Lower lobe of right lung (tissue), 2 donors: Measurements from ENCODE around the gene LECT2. TPM values are rescaled to one million over a fixed set of nuclear protein-coding genes. Genes with fewer than 3 reads are reported as not detected.

ENCODE experiments used
- ATAC-seq, 2 donors: fragments of 200-7000 bp; cut with Tn5 transposase; one replicate each; pipeline ENCODE4 v1.9.1; 2020 to 2022; ENCODE audit warnings: mild to moderate bottlenecking in 2 of 2, moderate library complexity in 2 of 2
- DNase-seq: peaks from one replicate; pipeline ENCODE4 v3.0.0-alpha.2; 2020
- H3K27ac ChIP-seq: fragments of 200-600 bp; one replicate; pipeline ENCODE4 v1.8.0; 2022
- H3K27me3 ChIP-seq: fragments of 200-600 bp; one replicate; pipeline ENCODE4 v1.8.0; 2022; ENCODE audit warnings: low read depth
- H3K36me3 ChIP-seq: fragments of 200-600 bp; one replicate; pipeline ENCODE4 v1.8.0; 2022; ENCODE audit warnings: mild to moderate bottlenecking
- H3K4me1 ChIP-seq: fragments of 200-600 bp; one replicate; pipeline ENCODE4 v1.8.0; 2022
- H3K4me3 ChIP-seq: fragments of 200-600 bp; one replicate; pipeline ENCODE4 v1.8.0; 2022; ENCODE audit warnings: mild to moderate bottlenecking
- H3K9me3 ChIP-seq: fragments of 200-600 bp; one replicate; pipeline ENCODE4 v1.8.0; 2022
- CTCF ChIP-seq: fragments of 200-600 bp; IDR thresholded peaks from one replicate; pipeline ENCODE4 v1.8.0; 2022; ENCODE audit warnings: antibody characterized with exemption, mild to moderate bottlenecking
- intact Hi-C: fragments of 100-400 bp; cut with DNase I; formaldehyde crosslinking; loops from one replicate; pipeline ENCODE4 v1.11.0; 2022
- total RNA-seq: library from RNA; stranded (reverse); fragmentation: NEBNext Ultra II Directional; extraction: Animal tissue kit (Norgen Biotek cat#: 25700); gene quantifications from one replicate; pipeline ENCODE4 v1.2.1, GENCODE V29; 2021
- donor health status: DM: no; HTN: yes; CAD: no; lungs with severe emphysema.

LECT2 gene
- total RNA-seq, 1 donor from 2014 or later: not detected

DNA sequence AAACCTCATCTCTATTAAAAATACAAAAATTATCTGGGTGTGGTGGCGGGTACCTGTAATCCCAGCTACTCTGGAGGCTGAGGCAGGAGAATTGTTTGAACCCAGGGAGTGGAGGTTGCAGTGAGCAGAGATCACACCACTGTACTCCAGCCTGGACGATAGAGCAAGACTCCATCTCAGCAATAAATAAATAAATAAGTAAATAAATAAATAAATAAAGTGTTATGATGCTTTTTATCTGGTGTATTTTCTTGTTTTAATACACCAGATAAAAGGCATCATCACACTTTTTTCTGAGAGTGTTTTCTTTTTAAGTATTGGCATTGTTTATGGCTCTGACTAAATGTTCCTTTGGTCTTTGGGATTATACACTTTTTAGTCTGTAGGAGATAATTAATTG, 24.2 kb upstream of the LECT2 start:
- TF ChIP-seq CTCF: no peak
- no peaks in the 10 kb centered on the region for H3K27me3 ChIP-seq
- H3K9me3 ChIP-seq: no peaks in the 10 kb centered on the region
- H3K27ac ChIP-seq: no peak overlapping the region
- no peaks in the 10 kb centered on the region for H3K4me1 ChIP-seq
- H3K36me3 ChIP-seq: no peaks in the 10 kb centered on the region
- intact Hi-C loops: no loop called here
- no peak for ATAC-seq
- no peak for DNase-seq
- H3K4me3 ChIP-seq: no peak overlapping the region

GRCh38 chr5:135978212-135978631, 23.4 kb upstream of the LECT2 start:
- Histone ChIP-seq H3K4me3 (no peak overlapping the region), H3K9me3 (no peaks in the 10 kb centered on the region), H3K27ac (no peak overlapping the region), H3K27me3 (no peaks in the 10 kb centered on the region), H3K4me1 (no peaks in the 10 kb centered on the region), H3K36me3 (no peaks in the 10 kb centered on the region)
- DNase-seq (no peak), ATAC-seq (no peak)
- intact Hi-C loops: no loop called here
- TF ChIP-seq CTCF: no peak

DNA sequence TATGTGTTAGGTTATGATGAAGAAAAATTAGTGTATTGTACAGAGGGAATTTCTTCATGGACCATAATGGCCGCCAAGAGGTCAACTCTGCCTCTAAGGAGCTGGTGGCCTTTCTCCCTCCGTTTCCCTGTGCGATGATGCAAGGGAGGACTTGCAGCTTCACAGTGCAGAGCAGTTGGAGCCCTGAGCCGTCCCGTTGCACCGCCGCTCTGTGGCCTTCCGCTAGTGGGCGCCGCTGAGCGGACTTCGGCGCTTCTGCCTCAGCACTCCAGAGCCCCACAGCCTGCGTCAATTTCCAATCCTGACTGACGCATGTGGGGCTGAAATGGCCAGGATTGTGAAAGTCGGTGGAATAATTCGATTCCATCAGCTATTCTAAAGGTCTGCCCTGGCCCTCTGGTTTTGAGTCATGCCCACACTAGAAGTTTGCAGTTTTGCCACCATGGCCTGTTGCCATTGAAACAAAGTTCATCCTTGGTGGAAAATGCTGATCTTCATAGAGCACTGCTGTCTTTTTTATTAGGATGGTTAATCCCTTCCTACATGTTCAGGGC, 22.7 kb upstream of the LECT2 start:
- intact Hi-C loops: no loop called here
- peak; percentile 87 for DNase-seq
- peak; percentile 85 for TF ChIP-seq CTCF
- no peaks in the 10 kb centered on the region for H3K9me3 ChIP-seq
- no peaks in the 10 kb centered on the region for H3K36me3 ChIP-seq
- no peaks in the 10 kb centered on the region for H3K27me3 ChIP-seq
- no peak overlapping the region for H3K4me3 ChIP-seq
- no peak overlapping the region for H3K27ac ChIP-seq
- H3K4me1 ChIP-seq: no peaks in the 10 kb centered on the region
- ATAC-seq: peak; percentile 98 to 99

DNA sequence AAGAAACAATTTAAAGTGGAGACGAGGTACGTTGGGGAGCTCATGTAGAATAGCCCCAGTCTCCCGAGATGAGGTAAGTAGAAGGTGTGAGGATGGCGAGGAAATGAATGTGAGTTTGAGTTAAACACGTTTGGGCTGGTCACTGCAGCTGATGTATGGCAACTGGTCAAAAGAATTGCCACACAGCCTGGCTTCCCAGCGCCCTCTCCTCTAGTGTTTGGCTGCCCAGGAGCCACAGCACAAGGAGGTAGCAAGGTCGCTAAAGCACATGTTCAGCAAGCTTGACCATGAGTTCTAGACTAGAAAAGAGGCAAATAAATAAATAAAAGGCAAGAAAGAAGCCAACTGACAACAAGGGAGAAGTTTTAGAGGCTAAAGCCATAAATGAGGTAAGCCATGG, 21.4 kb upstream of the LECT2 start:
- Histone ChIP-seq H3K4me1 (no peaks in the 10 kb centered on the region), H3K27ac (no peak overlapping the region), H3K9me3 (no peaks in the 10 kb centered on the region), H3K4me3 (no peak overlapping the region), H3K27me3 (no peaks in the 10 kb centered on the region), H3K36me3 (no peaks in the 10 kb centered on the region)
- no peak for ATAC-seq
- intact Hi-C loops: no loop called here
- no peak for TF ChIP-seq CTCF
- no peak for DNase-seq

DNA sequence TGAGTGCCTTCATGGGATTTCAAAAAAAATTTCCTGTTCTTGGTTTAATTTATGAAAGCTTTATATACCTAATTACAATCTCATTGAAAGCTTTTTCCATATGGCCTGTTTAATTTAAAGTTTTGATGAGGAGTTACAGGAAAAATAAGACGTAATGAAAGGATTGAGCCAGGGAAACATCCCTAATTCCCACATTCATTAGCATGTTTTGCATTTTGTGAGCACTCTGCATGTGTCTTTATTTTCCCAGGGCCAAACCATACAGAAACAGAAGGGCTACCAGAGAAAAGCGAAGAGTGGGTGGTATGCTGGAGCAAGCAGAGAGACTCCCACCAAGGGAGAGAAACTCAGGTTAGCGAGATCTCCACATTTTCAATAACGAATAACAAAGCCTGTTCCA, 20.3 kb upstream of the LECT2 start:
- no peak overlapping the region for H3K27ac ChIP-seq
- no peak for TF ChIP-seq CTCF
- DNase-seq (no peak), ATAC-seq (no peak)
- no peaks in the 10 kb centered on the region for H3K36me3 ChIP-seq
- no peaks in the 10 kb centered on the region for H3K27me3 ChIP-seq
- no peak overlapping the region for H3K4me3 ChIP-seq
- H3K4me1 ChIP-seq: no peaks in the 10 kb centered on the region
- H3K9me3 ChIP-seq: no peaks in the 10 kb centered on the region
- intact Hi-C loops: no loop called here
